GM19099 (cell line): ENCODE data around the gene MZF1.

Source experiments
- POLR2A ChIP-seq: IDR thresholded peaks from 3 replicates; pipeline ENCODE4 v1.6.1; 2011; ENCODE audit warnings: low read depth; ENCODE audit not compliant: insufficient read length; ENCODE audit errors: extremely low read depth

The MZF1 gene

DNA sequence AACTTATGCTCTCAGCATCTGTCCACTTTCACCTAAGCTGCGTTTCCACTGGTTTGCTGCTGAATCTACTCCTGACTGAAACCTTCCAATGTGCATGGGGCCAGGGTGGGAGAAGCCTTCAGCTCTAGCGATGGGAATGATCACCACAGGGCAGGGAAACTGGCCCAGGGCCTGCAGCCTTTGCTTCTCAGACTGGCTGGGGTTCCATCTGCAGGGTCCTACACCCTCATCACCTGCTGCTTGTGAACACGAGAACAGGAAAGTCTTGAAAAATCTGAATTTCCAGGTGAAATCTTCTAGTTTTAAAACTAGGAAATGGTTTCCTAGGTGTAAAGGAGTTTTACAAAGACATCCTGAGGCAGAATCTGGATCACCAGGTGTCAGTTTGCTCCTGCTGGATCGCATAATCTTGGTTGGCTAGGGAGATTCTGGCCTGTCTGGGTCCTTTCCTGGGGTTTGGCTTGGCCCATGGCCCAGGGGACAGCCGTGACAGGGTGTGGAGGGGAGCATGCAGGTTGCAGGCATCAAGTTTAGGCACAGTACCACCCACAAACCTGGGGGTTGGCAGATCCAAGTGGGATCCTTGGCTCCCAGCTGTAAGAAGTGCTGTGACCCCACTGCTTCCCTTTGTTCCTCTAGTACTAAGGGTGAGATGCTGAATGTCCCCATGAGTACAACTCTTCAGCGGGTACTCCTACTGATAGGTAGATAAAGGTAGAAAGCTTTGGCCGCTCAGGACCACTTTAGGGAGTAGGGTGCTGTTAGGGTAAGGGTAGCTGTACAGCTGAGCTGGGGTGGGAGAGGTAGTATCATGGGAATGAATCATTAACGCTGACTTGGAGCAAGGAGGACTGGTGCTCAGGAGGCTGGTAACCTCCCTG is 12.9 kb downstream of the MZF1 start:
- no peak for TF ChIP-seq POLR2A

DNA sequence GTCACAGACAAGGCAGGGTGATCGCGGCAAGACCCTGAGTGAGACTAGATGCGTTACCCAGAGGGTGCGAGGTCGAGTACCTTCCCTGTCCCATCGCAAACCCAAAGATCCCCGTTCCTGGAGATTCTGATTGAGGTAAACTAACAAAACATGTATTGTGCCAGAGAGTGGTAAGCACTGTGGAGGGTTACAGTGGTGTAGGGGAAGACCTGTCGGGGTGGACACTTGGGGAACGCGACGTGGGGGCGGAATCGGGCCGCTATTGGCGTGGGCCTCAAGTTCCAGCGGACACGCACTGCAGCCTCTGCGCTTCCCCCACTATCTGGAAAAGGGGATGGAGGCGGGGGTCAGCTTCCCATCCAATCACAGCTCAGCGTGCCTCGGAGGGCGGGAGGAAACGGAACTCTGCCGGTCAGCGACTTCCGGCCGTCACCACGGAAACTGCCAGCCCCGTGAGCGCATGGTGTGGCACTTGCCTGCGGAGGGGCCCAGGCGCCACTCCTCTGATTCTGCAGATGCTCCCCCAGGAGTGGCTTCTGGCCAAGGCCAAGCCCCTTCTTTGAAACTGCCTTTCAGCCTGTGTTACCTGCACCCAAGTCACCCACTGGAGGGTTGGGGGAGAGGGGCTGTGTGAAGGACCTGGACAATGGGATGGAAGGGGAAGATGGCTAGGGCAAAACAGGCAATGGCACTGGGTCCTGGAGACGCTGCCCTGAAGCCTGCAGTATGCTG is 13.7 kb downstream of the MZF1 start:
- peak; percentile 80 for TF ChIP-seq POLR2A

DNA sequence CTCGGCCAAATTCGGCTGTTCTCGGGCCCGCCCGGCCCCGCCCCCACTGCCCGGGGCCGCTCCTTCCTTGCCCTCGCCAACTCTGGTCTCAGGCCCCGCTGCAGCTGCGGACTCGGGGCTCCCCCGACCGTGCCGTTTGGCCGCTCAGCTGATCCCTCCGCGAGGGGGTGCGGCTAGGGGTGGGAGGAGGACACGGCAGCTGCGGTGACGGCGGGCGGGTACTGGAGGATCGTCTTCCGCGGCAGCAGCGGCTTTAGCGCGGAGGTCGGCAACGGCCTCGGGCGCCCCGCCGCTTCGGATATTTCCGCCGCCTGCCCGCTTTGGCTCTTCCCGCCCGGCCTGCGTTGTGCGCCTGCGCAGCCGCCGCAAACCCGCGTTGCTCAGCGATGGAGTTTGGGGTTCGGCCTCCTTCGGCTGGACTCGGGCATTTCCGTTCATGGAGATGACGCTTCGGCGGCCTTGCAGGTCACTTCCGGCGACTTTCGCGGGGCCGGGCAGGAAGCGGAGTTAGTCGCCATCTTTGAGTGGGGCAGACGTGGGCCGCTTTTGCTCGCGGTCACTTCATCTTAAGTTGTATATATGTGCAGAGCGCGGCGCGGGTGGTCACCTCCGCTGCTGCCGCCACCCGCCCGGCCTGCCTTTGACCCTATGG is 14.4 kb downstream of the MZF1 start:
- TF ChIP-seq POLR2A = peak; percentile 70

DNA sequence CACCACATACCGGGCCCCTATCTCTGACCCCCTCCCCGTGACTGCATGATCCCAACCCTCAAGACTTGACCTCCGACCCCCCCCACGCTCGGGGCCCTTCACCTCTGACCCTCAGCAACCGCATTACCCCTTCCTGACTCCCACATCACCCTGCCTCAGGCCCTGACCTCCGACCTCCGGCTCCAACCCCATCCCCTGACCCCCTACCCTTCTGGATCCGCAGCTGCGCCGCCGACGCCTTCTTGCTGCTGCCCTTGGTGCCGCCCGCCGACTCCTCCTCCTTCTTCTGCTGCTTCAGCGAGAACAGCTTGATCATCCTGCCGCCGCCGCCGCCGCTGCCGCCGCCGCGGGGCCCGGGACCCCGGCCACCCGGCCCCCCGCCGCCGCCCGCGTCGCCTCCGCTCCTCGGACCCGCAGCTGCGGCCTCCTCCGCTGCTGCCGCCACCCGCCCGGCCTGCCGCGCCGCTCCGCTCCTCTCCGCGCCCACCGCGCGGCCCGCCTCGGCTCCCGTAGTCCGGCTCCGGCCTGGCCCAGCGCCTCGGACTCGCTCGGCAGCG is 15.0 kb downstream of the MZF1 start, which contains the start of gene UBE2M:
Gene UBE2M (minus strand): TSS at position 546 of the 557 bp plus-strand sequence. CDS start 230 bp downstream, at position 316.
- TF ChIP-seq POLR2A = no peak

GRCh38 chr19:58557221-58558065 is 15.7 kb downstream of the MZF1 start:
- TF ChIP-seq POLR2A = no peak

DNA sequence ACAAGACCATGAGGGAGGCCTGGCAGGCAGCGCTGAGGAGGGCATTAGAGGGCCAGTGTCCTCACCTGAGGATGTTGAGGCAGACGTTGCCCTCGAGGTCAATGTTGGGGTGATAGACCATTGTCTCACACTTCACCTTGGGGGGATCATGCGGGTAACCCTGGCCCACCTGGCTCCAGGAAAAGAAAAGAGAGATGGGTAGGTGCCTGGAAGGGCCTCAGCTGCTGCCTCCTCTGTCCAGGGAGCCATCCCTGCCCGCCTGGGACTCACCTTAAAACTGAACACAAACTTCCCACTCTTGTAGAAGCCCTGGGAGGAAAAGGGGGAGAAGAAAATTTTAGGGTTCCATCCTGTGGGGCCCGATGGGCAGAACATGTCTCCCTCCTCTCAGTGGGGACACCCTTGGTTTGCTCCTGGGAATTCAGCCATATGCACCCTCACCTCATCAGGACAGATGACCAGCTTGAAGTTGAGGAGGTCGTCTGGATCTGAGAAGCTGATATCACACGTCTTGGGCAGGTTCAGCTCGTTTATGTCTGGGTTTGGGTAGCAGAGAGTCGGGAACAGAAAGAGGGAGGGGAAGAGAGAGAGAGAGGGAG is 16.4 kb downstream of the MZF1 start:
- TF ChIP-seq POLR2A = no peak

DNA sequence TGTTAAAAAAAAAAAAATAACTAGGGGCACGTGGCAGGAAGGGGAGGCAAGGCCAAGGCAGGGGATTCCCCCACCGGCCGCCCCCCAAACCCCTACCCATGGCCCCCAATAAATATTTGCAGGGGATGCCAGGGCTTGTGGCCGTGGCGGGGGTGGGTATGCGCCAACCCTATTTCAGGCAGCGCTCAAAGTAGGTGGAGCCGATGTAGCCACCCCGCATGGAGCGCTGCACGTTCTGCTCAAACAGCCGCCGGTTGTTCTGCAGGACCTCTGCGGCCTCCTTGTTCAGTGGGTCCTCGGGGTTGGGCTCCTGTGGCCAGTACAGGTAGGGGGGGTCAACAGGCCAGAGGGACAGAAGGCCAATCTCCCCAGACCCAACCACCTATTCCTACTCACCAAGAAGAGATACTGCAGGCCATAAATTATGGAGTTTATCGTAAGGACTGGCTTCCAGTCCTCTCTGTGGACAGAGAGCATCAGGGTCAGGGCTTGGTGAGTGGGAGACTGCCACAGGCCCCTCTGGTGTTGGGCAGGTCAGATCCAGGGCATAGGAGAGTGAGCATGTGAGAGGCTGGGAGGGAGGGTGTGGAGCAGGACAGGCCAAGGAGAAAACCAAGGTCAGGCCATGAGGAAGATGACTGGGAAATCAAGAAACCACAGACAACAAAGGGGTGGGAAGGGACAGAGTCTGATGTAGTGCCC is 17.1 kb downstream of the MZF1 start:
- TF ChIP-seq POLR2A = no peak

- TF ChIP-seq POLR2A = no peak
These were observed 17.7 kb downstream of the MZF1 start for GRCh38 chr19:58555369-58555885.

DNA sequence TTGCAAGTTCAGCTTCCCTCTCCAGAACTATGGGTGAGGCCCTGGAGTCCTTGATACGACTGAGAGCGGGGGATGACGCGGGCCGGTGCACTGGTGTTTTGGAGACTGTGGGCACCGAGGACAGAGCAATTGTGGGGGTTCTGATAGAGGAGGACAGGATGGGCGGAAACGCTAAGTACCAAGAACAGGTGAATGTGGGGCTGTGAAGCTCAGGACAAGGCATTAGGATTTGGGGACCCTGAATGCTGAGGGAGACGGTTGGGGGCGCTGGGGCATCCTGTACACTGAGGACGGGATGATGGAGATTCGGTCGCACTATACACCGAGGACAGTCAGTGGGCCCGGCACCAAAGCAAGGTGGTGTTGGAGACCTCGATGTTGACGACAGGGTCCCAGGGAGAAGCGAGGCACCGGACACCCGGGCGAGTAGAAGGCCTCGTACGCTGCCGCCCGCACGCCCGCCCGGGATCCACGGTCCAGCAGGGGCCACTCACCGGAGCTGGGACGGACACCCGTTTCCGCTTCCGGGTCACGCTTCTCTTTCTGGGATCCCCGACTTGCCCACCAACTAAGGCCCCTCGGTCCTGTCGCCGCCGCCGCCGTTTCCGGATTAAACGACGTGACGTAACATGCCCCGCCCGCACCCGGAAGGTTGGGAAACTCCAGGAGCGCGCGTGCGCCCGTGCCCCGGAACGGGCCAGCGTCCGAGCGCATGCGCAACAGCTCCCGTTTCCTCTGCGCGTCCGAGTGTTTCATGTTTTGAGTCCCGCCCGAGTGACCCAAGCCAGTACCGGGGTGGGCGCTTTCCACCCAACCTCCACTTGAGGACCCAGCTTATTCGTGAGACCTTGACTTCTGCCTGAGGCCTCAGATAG is 18.4 kb downstream of the MZF1 start, which contains the start of gene CHMP2A:
Gene CHMP2A (minus strand): TSS at position 612 of the 875 bp plus-strand sequence. CDS start 893 bp downstream, outside the sequence.
- TF ChIP-seq POLR2A = peak; percentile 85

DNA sequence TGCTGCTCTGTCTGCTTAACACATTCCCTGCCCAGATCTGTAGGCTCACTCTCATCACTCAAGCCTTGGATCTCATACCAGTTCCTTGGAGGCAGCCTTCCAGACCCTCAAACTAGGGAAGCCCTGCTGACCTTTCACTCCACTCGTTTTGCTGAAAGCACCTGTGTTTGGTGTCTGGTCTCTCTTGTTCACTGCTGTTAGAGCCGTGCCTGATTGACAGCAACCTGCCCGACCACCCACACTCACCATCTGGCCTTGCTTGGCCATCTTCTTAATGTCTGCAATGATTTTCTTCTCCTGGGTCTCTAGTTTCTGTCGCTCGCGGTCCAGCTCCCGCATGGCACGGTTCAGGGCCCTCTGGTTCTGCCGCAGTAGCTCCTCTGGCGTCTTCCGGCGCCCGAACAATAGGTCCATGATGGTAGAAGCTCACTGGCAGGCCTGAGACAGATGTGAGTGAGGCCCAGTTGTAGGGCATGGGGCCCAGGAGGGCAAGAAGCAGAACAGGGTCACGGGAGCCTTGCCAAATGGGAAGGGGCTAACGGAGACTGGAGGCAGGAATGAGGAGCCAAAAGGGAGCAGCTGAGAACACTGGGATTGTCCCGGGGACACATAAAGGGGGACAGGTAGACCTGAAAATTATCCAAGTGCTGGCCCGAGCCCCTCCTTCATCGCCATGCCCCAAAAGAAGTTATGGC is 19.2 kb downstream of the MZF1 start:
- TF ChIP-seq POLR2A = no peak

GRCh38 chr19:58552655-58553054 is 20.5 kb downstream of the MZF1 start:
- TF ChIP-seq POLR2A = no peak

DNA sequence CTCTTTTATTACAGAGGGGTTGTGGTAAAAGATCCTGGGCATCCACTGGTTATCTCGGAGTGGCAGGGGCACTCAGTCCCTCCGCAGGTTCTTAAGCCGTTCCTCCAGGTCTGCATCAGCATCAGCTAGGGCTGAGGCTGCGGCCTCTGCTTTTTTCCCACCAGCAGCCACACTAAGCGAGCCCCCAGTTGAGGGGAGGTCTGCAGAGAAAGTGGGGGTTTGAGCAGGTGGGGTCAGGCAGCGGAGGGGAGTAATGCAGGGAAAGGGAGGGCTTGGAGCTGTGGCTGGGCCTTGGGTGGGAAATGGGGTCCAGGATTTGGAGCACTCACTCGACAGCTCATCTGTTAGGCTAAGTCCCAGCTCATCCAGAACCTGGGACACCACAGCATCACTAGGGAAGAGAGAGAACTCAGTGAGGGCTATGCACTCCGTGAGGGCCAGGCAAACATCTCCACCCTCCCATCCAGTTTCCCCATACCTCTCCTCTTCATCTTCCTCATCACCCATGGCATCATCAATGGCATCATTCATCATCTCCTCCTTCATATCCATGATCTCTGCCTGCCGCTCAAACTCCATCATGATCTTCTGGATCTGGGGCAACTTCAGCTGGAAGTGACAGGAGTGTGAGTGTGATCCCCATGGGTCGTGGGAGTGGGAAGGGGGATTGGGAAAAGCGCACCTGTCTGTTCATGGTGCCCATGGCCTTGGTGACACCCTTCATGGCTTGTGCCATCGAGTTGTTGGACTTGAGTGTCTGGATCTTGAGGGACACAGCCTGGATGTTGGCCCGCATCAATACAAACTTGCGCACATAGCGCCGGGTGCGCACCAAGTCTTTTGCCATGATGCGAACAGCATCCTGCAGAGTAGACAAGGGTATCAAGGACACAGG is 21.3 kb downstream of the MZF1 start:
- TF ChIP-seq POLR2A = no peak
